ENCODE measurements around the gene FAM89A.

The FAM89A gene

DNA sequence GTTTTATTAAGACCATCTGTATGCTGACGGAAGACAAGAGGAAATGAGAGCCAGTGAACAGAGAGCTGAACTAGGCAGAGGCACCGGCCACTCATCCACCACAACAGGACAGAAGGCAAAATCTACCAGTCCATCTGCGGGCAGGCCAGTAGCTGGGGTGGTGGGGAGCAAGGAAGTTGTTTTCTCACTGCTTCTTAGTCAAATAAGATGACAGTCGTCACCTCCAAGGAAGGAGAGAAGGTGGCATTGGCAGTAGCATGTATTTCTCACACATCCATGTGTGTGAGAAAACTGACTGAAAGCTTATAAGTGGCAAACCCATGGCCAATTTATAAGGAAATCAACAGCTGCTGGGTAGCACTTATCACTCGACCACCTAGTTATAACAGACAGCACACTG is 69.6 kb downstream of the FAM89A start:
- Histone ChIP-seq H3K4me1 (ENCODE audit: control insufficient read depth, insufficient read depth, low read length) (no peaks in the 10 kb centered on the region), H3K9me3 (ENCODE audit: control insufficient read depth, low read length) (no peaks in the 10 kb centered on the region), H3K36me3 (ENCODE audit: control insufficient read depth, insufficient read depth, low read length) (no peaks in the 10 kb centered on the region), H3K27ac (ENCODE audit: insufficient read depth, low read depth, low read length, poor library complexity, severe bottlenecking) (no peak overlapping the region), H3K4me3 (ENCODE audit: insufficient read depth, low read depth, low read length) (no peak overlapping the region), H3K27me3 (ENCODE audit: control insufficient read depth, insufficient read depth, low read length, poor library complexity, severe bottlenecking) (no peaks in the 10 kb centered on the region)
- WGBS, 2 experiments = 92% methylated on average over 5 of the region's 5 CpGs
